ENCODE data around the gene CELF4.
A peak's percentile ranks its signal among the peaks of the same experiment; 100 is the strongest.

CELF4 gene

GRCh38 chr18:37561986-37562385, 3.6 kb downstream of the CELF4 start:
- ChIA-PET CTCF (no interaction called here), POLR2A (no interaction called here)
- TF ChIP-seq CTCF (IDR thresholded peaks at IDR 0.05; ENCODE audit: insufficient read depth, low read length, missing control alignments), result no peak
- no peak for DNase-seq (ENCODE audit: low read depth, low spot score)
- H3K4me3 ChIP-seq (ENCODE audit: low read depth, low read length), result no peak overlapping the region

GRCh38 chr18:37560003-37560402, 5.6 kb downstream of the CELF4 start:
- POLR2A ChIA-PET, result no interaction called here
- DNase-seq (ENCODE audit: low read depth, low spot score), result no peak
- no peak for TF ChIP-seq CTCF (IDR thresholded peaks at IDR 0.05; ENCODE audit: insufficient read depth, low read length, missing control alignments)
- CTCF ChIA-PET, result interaction anchor here (1.4 to 1.6 kb wide), 2 partner anchors 20 to 22 kb away, joined by 3 to 5 read pairs; no protein-coding TSS in a partner anchor
- H3K4me3 ChIP-seq (ENCODE audit: low read depth, low read length), result no peak overlapping the region

- CTCF ChIA-PET, result interaction anchor here (1.4 to 1.6 kb wide), 2 partner anchors 19 to 22 kb away, joined by 3 to 5 read pairs; no protein-coding TSS in a partner anchor
- POLR2A ChIA-PET, result no interaction called here
- no peak for DNase-seq (ENCODE audit: low read depth, low spot score)
- TF ChIP-seq CTCF (IDR thresholded peaks at IDR 0.05; ENCODE audit: insufficient read depth, low read length, missing control alignments), result no peak
- no peak overlapping the region for H3K4me3 ChIP-seq (ENCODE audit: low read depth, low read length)
These were observed 6.4 kb downstream of the CELF4 start for GRCh38 chr18:37559194-37559593.

GRCh38 chr18:37554399-37554787, 11.2 kb downstream of the CELF4 start:
- no peak overlapping the region for H3K4me3 ChIP-seq (ENCODE audit: low read depth, low read length)
- CTCF ChIA-PET, result no interaction called here
- TF ChIP-seq CTCF (IDR thresholded peaks at IDR 0.05; ENCODE audit: insufficient read depth, low read length, missing control alignments), result no peak
- no peak for DNase-seq (ENCODE audit: low read depth, low spot score)
- POLR2A ChIA-PET, result no interaction called here

- peak; percentile 9 for TF ChIP-seq CTCF (IDR thresholded peaks at IDR 0.05; ENCODE audit: insufficient read depth, low read length, missing control alignments)
- DNase-seq (ENCODE audit: low read depth, low spot score), result no peak
- H3K4me3 ChIP-seq (ENCODE audit: low read depth, low read length), result no peak overlapping the region
- ChIA-PET POLR2A (no interaction called here), CTCF (interaction anchor here (1.5 kb wide), 1 partner anchor 16 kb away, joined by 4 read pairs; no protein-coding TSS in a partner anchor)
These were observed 11.8 kb downstream of the CELF4 start for GRCh38 chr18:37553633-37554398.

GRCh38 chr18:37552286-37552685, 13.3 kb downstream of the CELF4 start:
- ChIA-PET CTCF (no interaction called here), POLR2A (no interaction called here)
- DNase-seq (ENCODE audit: low read depth, low spot score), result no peak
- H3K4me3 ChIP-seq (ENCODE audit: low read depth, low read length), result no peak overlapping the region
- TF ChIP-seq CTCF (IDR thresholded peaks at IDR 0.05; ENCODE audit: insufficient read depth, low read length, missing control alignments), result no peak

Measured in AG04449 (cell line).